Caco-2 (cell line): ENCODE measurements around the gene FUNDC2. TPM values are rescaled to one million over a fixed set of nuclear protein-coding genes. Genes with fewer than 3 reads are reported as not detected.
A peak's percentile ranks its signal among the peaks of the same experiment; 100 is the strongest.

Experiments used
- BruUV-seq: library from RNA; stranded (reverse); fragments of 400-500 nt; replicated peaks from 2 replicates; lab custom pipeline; 2021; lab: Mats Ljungman, UMichigan
- CTCF ChIA-PET: fragments of 300-600 bp; sonication (Branson Sonifier 250); formaldehyde crosslinking; loops from one replicate; lab custom pipeline; 2022; ENCODE audit warnings: antibody characterized with exemption; lab: Charles Lee
- POLR2A ChIA-PET: fragments of 300-600 bp; sonication (Branson Sonifier 250); formaldehyde crosslinking; loops from one replicate; lab custom pipeline; 2022; ENCODE audit warnings: antibody characterized with exemption; lab: Charles Lee
- DNase-seq, 2 experiments: peaks; one replicate each; pipeline versions ENCODE4 v3.0.0 to v3.0.0-alpha.2; 2020 to 2022
- H3K27me3 ChIP-seq: replicated peaks from 2 replicates; pipeline ENCODE4 v1.6.0; 2011; ENCODE audit warnings: low read length; ENCODE audit not compliant: control insufficient read depth, insufficient read depth
- H3K36me3 ChIP-seq: 2 replicates; pipeline ENCODE4 v1.5.1; 2011; ENCODE audit warnings: low read length; ENCODE audit not compliant: control insufficient read depth, insufficient read depth
- H3K4me1 ChIP-seq: fragments of 250-450 bp; sonication (Bioruptor Pico); 2 replicates; pipeline ENCODE4 v1.5.1; 2020; ENCODE audit warnings: mild to moderate bottlenecking
- H3K4me3 ChIP-seq: 2 replicates; pipeline ENCODE4 v1.5.1; 2011; ENCODE audit warnings: low read depth, mild to moderate bottlenecking, control low read depth, low read length
- H3K9me3 ChIP-seq: fragments of 250-450 bp; sonication (Bioruptor Pico); 2 replicates; pipeline ENCODE4 v1.5.1; 2020; ENCODE audit warnings: mild to moderate bottlenecking, moderate library complexity
- H3K27ac Mint-ChIP-seq: one replicate; pipeline ENCODE4 v1.8.0; 2022; ENCODE audit warnings: mixed read lengths; ENCODE audit not compliant: unreplicated experiment
- H3K27me3 Mint-ChIP-seq: one replicate; pipeline ENCODE4 v1.8.0; 2022; ENCODE audit warnings: mixed read lengths; ENCODE audit not compliant: insufficient read depth, unreplicated experiment
- H3K36me3 Mint-ChIP-seq: one replicate; pipeline ENCODE4 v1.8.0; 2022; ENCODE audit warnings: mild to moderate bottlenecking, mixed read lengths; ENCODE audit not compliant: insufficient read depth, unreplicated experiment
- H3K4me1 Mint-ChIP-seq: one replicate; pipeline ENCODE4 v1.8.0; 2022; ENCODE audit warnings: low read depth, mixed read lengths; ENCODE audit not compliant: unreplicated experiment
- H3K4me3 Mint-ChIP-seq: one replicate; pipeline ENCODE4 v1.8.0; 2022; ENCODE audit warnings: mild to moderate bottlenecking, moderate library complexity, mixed read lengths; ENCODE audit not compliant: unreplicated experiment
- H3K9me3 Mint-ChIP-seq: one replicate; pipeline ENCODE4 v1.8.0; 2022; ENCODE audit warnings: mixed read lengths; ENCODE audit not compliant: unreplicated experiment
- intact Hi-C: fragments of 100-400 bp; cut with micrococcal nuclease; formaldehyde crosslinking; loops from one replicate; pipeline ENCODE4 v1.10.0; 2022; ENCODE audit not compliant: unreplicated experiment
- total RNA-seq: library from RNA; stranded (reverse); gene quantifications from 2 replicates; pipeline ENCODE4 v1.2.3, GENCODE V29; 2022
- TF ChIP-seq, protein P1 (sequence below), 2 experiments: fragments of 200-600 bp in 1 of 2; IDR thresholded peaks; 1 replicate in 1 of 2; 2 replicates in 1 of 2; pipeline versions ENCODE4 v1.5.1 to v1.8.0; 2011 to 2022; ENCODE audit warnings: antibody characterized with exemption in 1 of 2, control low read depth in 1 of 2, inconsistent platforms in 1 of 2, low read depth in 1 of 2, low read length in 1 of 2, mild to moderate bottlenecking in 1 of 2, moderate library complexity in 1 of 2; ENCODE audit not compliant: insufficient read depth in 1 of 2, severe bottlenecking in 1 of 2, unreplicated experiment in 1 of 2

FUNDC2 gene
- total RNA-seq, 1 experiment from 2014 or later, result 47.3 TPM

DNA sequence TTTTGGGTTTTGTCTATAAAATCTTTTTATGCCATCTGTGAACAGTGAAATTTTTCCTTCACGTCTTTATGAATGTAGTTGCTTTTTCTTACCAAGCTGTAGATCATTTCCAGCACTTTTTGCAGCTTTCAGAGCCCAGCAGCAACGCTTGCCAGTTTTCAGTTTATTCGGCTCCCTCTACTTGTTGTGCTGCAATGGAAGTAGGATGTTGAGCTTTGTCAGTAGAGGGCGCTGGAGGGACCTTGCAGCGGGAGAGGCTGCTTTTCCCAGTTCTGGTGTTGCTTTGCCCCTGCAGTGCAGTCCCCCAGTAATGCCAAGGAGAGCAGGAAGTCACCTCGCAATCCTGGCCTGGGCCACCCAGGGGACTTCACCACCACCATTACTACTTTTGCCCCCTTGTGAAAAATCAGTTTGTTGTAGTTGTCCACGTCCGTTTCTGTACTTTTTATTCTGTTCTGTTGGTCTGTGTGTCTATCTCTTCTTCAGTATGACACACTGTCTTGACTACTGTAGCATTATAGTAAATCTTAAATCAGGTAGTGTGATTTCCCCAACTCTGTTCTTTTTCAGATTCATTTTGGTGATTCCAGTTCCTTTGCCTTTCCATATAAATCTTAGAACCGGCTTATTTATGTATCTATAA lies 22.5 kb downstream of the FUNDC2 start:
- Histone ChIP-seq H3K4me1 (no peaks in the 10 kb centered on the region), H3K36me3 (no peaks in the 10 kb centered on the region), H3K27me3 (no peaks in the 10 kb centered on the region), H3K4me3 (no peak overlapping the region), H3K9me3 (no peaks in the 10 kb centered on the region)
- DNase-seq, result peak; percentile 45 to 51
- Mint-ChIP-seq H3K27ac (no peak overlapping the region), H3K4me1 (no peaks in the 10 kb centered on the region), H3K9me3 (no peaks in the 10 kb centered on the region), H3K4me3 (no peak overlapping the region), H3K36me3 (peaks cover 4% of the 10 kb centered on the region), H3K27me3 (no peaks in the 10 kb centered on the region)
- TF ChIP-seq, protein P1, sequence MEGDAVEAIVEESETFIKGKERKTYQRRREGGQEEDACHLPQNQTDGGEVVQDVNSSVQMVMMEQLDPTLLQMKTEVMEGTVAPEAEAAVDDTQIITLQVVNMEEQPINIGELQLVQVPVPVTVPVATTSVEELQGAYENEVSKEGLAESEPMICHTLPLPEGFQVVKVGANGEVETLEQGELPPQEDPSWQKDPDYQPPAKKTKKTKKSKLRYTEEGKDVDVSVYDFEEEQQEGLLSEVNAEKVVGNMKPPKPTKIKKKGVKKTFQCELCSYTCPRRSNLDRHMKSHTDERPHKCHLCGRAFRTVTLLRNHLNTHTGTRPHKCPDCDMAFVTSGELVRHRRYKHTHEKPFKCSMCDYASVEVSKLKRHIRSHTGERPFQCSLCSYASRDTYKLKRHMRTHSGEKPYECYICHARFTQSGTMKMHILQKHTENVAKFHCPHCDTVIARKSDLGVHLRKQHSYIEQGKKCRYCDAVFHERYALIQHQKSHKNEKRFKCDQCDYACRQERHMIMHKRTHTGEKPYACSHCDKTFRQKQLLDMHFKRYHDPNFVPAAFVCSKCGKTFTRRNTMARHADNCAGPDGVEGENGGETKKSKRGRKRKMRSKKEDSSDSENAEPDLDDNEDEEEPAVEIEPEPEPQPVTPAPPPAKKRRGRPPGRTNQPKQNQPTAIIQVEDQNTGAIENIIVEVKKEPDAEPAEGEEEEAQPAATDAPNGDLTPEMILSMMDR (IDR thresholded peaks at IDR 0.05; ENCODE audit: insufficient read depth in 1 of 2, low read depth in 1 of 2, low read length in 1 of 2, severe bottlenecking in 1 of 2, unreplicated experiment in 1 of 2), result peak; percentile 37 to 57
- CTCF ChIA-PET, result interaction anchor here (0.8 kb wide), 1 partner anchor 13 kb away, joined by 3 read pairs; no protein-coding TSS in a partner anchor
- POLR2A ChIA-PET, result no interaction called here
- intact Hi-C loops, result no loop called here
- no TSS peak for BruUV-seq

DNA sequence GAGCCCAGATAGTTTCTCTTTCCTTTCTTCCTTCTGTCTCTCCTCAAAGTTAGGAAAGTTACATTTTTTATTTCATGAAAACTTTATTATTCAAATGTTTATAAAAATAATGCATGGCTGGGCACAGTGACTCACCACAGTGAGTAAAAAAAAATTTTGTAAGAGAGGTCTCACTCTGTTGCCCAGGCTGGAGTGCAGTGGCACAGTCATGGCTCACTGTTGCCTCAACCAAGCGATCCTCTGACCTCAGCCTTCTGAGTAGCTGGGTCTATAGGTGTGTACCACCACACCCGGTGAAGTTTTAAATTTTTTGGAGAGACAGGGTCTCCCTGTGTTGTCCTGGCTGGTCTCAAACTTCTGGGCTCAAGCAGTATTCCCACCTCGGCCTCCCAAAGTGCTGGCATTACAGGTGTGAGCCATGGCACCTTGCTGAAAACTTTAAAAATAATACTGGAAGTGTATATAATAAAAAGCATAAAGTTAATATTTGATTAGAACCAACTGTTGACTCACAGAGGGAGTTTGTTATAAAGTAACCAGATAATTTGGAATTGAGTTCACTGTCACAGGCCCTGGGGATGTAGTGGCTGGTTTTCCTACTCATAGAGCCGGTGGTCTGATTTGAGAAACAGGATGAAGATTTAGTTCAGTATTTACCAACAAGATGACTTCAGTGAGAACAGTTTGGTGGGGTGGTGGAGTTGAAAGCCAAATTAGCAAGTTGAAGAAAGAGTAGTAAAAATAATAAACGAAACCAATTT lies 26.3 kb downstream of the FUNDC2 start:
- Histone ChIP-seq H3K36me3 (no peaks in the 10 kb centered on the region), H3K27me3 (no peaks in the 10 kb centered on the region), H3K9me3 (no peaks in the 10 kb centered on the region), H3K4me1 (no peaks in the 10 kb centered on the region), H3K4me3 (no peak overlapping the region)
- H3K9me3 Mint-ChIP-seq, result no peaks in the 10 kb centered on the region
- H3K4me3 Mint-ChIP-seq, result no peak overlapping the region
- no peaks in the 10 kb centered on the region for H3K4me1 Mint-ChIP-seq
- no peak overlapping the region for H3K27ac Mint-ChIP-seq
- TF ChIP-seq, protein P1 (IDR thresholded peaks at IDR 0.05; ENCODE audit: insufficient read depth in 1 of 2, low read depth in 1 of 2, low read length in 1 of 2, severe bottlenecking in 1 of 2, unreplicated experiment in 1 of 2), result no peak
- ChIA-PET CTCF (no interaction called here), POLR2A (no interaction called here)
- DNase-seq, result no peak
- BruUV-seq, result no TSS peak
- intact Hi-C loops, result no loop called here
- H3K27me3 Mint-ChIP-seq, result no peaks in the 10 kb centered on the region
- H3K36me3 Mint-ChIP-seq, result no peaks in the 10 kb centered on the region

DNA sequence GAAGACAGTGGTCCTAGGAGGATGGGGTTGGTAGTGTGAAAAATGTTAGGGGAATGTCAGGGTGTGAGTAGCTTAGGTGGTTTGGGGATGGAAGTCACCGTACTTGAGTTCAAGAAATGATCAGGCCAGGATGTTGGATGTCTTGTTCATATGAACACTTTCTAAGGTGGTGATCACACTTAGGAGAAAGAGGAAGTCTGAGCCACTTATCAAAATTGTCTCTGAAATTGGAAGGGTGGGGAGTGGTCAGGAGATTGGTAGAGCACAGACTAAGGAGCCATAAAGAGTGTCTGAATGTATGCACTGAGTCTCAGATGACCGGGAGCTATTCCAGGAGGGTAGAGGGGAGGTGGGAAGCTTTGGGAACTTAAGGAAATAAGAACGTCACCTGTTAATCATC lies 27.0 kb downstream of the FUNDC2 start:
- H3K4me3 ChIP-seq, result no peak overlapping the region
- Mint-ChIP-seq H3K4me3 (no peak overlapping the region), H3K27me3 (no peaks in the 10 kb centered on the region), H3K9me3 (no peaks in the 10 kb centered on the region), H3K4me1 (no peaks in the 10 kb centered on the region), H3K36me3 (no peaks in the 10 kb centered on the region), H3K27ac (no peak overlapping the region)
- BruUV-seq, result no TSS peak
- POLR2A ChIA-PET, result no interaction called here
- intact Hi-C loops, result no loop called here
- no peaks in the 10 kb centered on the region for H3K4me1 ChIP-seq
- no peak for DNase-seq
- CTCF ChIA-PET, result no interaction called here
- TF ChIP-seq, protein P1 (IDR thresholded peaks at IDR 0.05; ENCODE audit: insufficient read depth in 1 of 2, low read depth in 1 of 2, low read length in 1 of 2, severe bottlenecking in 1 of 2, unreplicated experiment in 1 of 2), result no peak
- no peaks in the 10 kb centered on the region for H3K9me3 ChIP-seq
- no peaks in the 10 kb centered on the region for H3K27me3 ChIP-seq
- no peaks in the 10 kb centered on the region for H3K36me3 ChIP-seq
